T-cell (primary cell): ENCODE data around the gene MRTFA. TPM values are rescaled to one million over a fixed set of nuclear protein-coding genes. Genes with fewer than 3 reads are reported as not detected.
"Not testable (repeated sequence)": the region's sequence is repeated elsewhere in the genome, so short reads cannot be mapped to it uniquely, and the experiment has no call there.

Source experiments
- ATAC-seq, 4 experiments: fragments of 200-7000 bp in 3 of 4; fragments of 150-1000 bp in 1 of 4; cut with Tn5 transposase; replicated peaks in 1 of 4; 1 replicate in 3 of 4; 2 replicates in 1 of 4; pipeline ENCODE4 v1.10.0; 2021; ENCODE audit warnings: moderate library complexity in 3 of 4, mild to moderate bottlenecking in 2 of 4, moderate number of reproducible peaks in 1 of 4
- CTCF ChIA-PET, 2 donors: fragments of 300-600 bp; sonication (Branson Sonifier 250); formaldehyde crosslinking; loops; one replicate each; lab custom pipeline; 2022; ENCODE audit warnings: antibody characterized with exemption in 2 of 2; lab: Charles Lee
- POLR2A ChIA-PET, 2 donors: fragments of 300-600 bp; sonication (Branson Sonifier 250); formaldehyde crosslinking; loops; one replicate each; lab custom pipeline; 2022; ENCODE audit warnings: antibody characterized with exemption in 2 of 2; lab: Charles Lee
- DNase-seq, 35 experiments: peaks; one replicate each; pipeline versions ENCODE4 v3.0.0 to v3.0.0-alpha.2; 2013 to 2023
- H3K27ac ChIP-seq: one replicate; pipeline ENCODE4 v1.5.1; 2013; ENCODE audit warnings: low read length
- H3K27me3 ChIP-seq, 2 experiments: replicated peaks in 1 of 2; 1 replicate in 1 of 2; 2 replicates in 1 of 2; pipeline versions ENCODE4 v1.6.1 to v1.7.0; 2013; ENCODE audit warnings: low read length in 1 of 2, mixed read lengths in 1 of 2; ENCODE audit not compliant: control insufficient read depth in 2 of 2, insufficient read depth in 2 of 2; ENCODE audit errors: extremely low read depth in 1 of 2
- H3K36me3 ChIP-seq, 2 donors: 1 replicate in 1 of 2; 2 replicates in 1 of 2; pipeline versions ENCODE4 v1.6.1 to v1.7.0; 2013; ENCODE audit warnings: low read length in 1 of 2; ENCODE audit not compliant: control insufficient read depth in 2 of 2, insufficient read depth in 1 of 2; ENCODE audit errors: extremely low read depth in 1 of 2
- H3K4me1 ChIP-seq, 2 experiments: 1 replicate in 1 of 2; 2 replicates in 1 of 2; pipeline versions ENCODE4 v1.6.1 to v1.7.0; 2013; ENCODE audit warnings: low read length in 2 of 2, mixed read lengths in 1 of 2; ENCODE audit not compliant: insufficient read depth in 2 of 2, control insufficient read depth in 1 of 2; ENCODE audit errors: extremely low read depth in 1 of 2
- H3K4me3 ChIP-seq, 2 donors: 1 replicate in 1 of 2; 2 replicates in 1 of 2; pipeline versions ENCODE4 v1.5.1 to v1.7.0; 2013; ENCODE audit warnings: mild to moderate bottlenecking in 2 of 2, low read length in 1 of 2, moderate library complexity in 1 of 2; ENCODE audit not compliant: control insufficient read depth in 1 of 2; ENCODE audit errors: extremely low read depth in 1 of 2
- H3K9me3 ChIP-seq: 2 replicates; pipeline ENCODE4 v1.7.0; 2013
- H3K27ac Mint-ChIP-seq, 2 donors: one replicate each; pipeline ENCODE4 v1.8.0; 2020 to 2021; ENCODE audit warnings: mild to moderate bottlenecking in 2 of 2, mixed read lengths in 2 of 2
- H3K27me3 Mint-ChIP-seq, 2 donors: one replicate each; pipeline ENCODE4 v1.8.0; 2021 to 2022; ENCODE audit warnings: mixed read lengths in 2 of 2
- H3K36me3 Mint-ChIP-seq: one replicate; pipeline ENCODE4 v1.8.0; 2021; ENCODE audit warnings: mixed read lengths
- H3K4me1 Mint-ChIP-seq, 3 donors: one replicate each; pipeline ENCODE4 v1.8.0; 2020 to 2022; ENCODE audit warnings: mixed read lengths in 3 of 3, mild to moderate bottlenecking in 1 of 3
- H3K4me3 Mint-ChIP-seq, 3 donors: one replicate each; pipeline ENCODE4 v1.8.0; 2020 to 2022; ENCODE audit warnings: mild to moderate bottlenecking in 3 of 3, mixed read lengths in 3 of 3, moderate library complexity in 3 of 3
- H3K9me3 Mint-ChIP-seq, 3 donors: one replicate each; pipeline ENCODE4 v1.8.0; 2020 to 2022; ENCODE audit warnings: mixed read lengths in 3 of 3
- WGBS: methylation state at CpG from one replicate; pipeline ENCODE4 v1.1.5; 2013; ENCODE audit warnings: missing lambda C conversion rate; ENCODE audit not compliant: insufficient coverage; 5-methylcytosine and 5-hydroxymethylcytosine counted together
- total RNA-seq, 35 experiments: library from RNA in 6 of 35; stranded (reverse) in 6 of 35; fragments of 120-200 nt in 1 of 35; gene quantifications; one replicate each; pipeline versions ENCODE4 v1.2.1 to v1.2.4 and lab custom pipeline; 2013 to 2026

MRTFA gene
- total RNA-seq, 5 donors from 2014 or later (not counting 1 experiment from before 2014, with no cell fraction given): 81.9 to 118 (median 114) TPM

DNA sequence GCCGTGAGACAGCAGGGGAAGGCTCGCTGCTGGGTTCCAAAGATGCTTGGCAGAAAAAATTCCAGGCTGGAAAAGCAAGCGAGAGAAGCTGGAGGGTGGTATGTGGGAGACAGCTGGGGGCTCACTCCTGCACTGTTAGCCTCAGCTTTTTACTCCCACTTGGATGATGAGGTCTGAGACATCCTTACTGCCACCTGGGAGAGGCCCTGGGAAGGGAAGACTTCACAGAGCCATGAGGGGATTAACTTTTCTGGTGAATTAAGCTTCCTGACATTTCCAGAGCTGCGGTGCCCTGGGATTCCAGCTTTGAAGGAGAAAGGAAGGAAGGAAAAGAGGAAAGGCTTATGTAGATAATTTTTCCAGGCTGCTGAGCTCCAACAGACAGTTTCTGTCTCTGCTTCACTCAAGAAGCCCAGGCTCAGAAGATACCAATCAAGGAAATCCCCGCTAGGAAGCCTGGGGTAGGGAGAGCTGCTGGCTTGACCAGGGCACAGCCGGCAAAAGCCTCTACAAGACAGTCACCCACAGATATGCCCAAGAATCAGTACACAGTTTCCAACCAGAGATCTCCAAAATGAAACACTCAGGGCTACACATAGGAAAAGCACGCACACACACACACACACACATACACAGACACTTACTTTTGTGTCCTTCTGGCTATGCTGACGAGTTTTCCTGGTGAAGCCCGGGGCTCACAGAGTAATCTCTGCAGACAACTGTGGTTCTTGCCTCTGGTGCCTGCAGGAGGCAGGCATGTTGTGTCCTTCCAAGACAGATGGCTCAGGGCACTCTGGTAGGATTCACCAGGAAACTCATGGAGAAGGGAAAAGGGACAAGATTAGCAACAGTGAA lies 43.7 kb upstream of the MRTFA start:
- POLR2A ChIA-PET: interaction anchor here in 1 of 2 donors (0.6 kb wide), 1 partner anchor 8 kb away, joined by 10 read pairs; no protein-coding TSS in a partner anchor

DNA sequence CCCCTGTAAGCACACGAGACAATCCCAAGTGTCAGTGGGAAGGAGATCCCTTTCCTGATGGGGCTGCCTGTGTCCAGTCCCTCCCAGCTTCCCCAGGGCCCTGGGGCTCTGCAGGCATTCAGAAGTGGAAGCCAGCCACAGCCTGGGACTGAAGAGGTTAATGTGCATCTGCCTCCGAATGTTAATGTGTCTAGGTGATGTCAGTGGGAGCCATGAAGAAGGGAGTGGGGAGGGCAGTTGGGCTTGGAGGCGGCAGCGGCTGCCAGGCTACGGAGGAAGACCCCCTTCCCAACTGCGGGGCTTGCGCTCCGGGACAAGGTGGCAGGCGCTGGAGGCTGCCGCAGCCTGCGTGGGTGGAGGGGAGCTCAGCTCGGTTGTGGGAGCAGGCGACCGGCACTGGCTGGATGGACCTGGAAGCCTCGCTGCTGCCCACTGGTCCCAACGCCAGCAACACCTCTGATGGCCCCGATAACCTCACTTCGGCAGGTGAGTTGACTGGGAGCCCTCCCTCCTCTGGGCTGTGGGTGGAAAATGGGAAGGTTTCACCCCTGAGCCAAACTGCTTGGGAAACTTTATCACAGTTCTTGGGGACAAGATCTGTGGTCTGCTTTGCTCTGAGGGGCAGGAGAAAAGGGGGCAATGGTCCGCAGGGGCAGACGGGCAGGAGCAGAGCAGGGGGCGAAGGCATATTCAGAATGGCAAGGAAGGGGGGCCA lies 42.9 kb upstream of the MRTFA start, which contains the start of gene MCHR1:
TSS of gene MCHR1 (plus strand) at position 236 of the 715 bp plus-strand sequence. CDS start at position 405, 169 bp downstream.
- POLR2A ChIA-PET: no interaction called here
- H3K27me3 ChIP-seq: peaks cover 0 to 34% of the 10 kb centered on the region in 2 experiments
- no peak within 1 kb of the TSS for H3K4me3 ChIP-seq
- Mint-ChIP-seq H3K9me3 (no peaks in the 10 kb centered on the region), H3K36me3 (no peaks in the 10 kb centered on the region), H3K27ac (peak within 1 kb of the TSS in 1 of 2 donors; percentile 17), H3K4me3 (no peak within 1 kb of the TSS), H3K27me3 (peaks cover 13 to 22% of the 10 kb centered on the region in 2 donors), H3K4me1 (peaks cover 7 to 17% (median 11%) of the 10 kb centered on the region in 3 donors)
- ATAC-seq (no peak), DNase-seq (no peak)
- CTCF ChIA-PET: interaction anchor here in 1 of 2 donors (0.8 kb wide), 1 partner anchor 81 kb away, joined by 4 read pairs; no protein-coding TSS in a partner anchor
- H3K27ac ChIP-seq: no peak within 1 kb of the TSS
- WGBS: 55% methylated on average over 10 of the region's 21 CpGs
- H3K36me3 ChIP-seq: no peaks in the 10 kb centered on the region
- peaks cover 0 to 13% of the 10 kb centered on the region in 2 experiments for H3K4me1 ChIP-seq
- H3K9me3 ChIP-seq: no peaks in the 10 kb centered on the region

More for the DNA sequence above, 43.7 kb upstream of the MRTFA start:
- peaks cover 0 to 34% of the 10 kb centered on the region in 2 experiments for H3K27me3 ChIP-seq
- H3K9me3 ChIP-seq: no peaks in the 10 kb centered on the region
- no peaks in the 10 kb centered on the region for H3K9me3 Mint-ChIP-seq
- H3K4me3 Mint-ChIP-seq: no peak overlapping the region
- no peak overlapping the region for H3K4me3 ChIP-seq
- CTCF ChIA-PET: interaction anchor here in 1 of 2 donors (0.8 kb wide), 1 partner anchor 80 kb away, joined by 4 read pairs; no protein-coding TSS in a partner anchor
- H3K36me3 Mint-ChIP-seq: no peaks in the 10 kb centered on the region
- H3K27ac Mint-ChIP-seq: peak overlapping the region in 1 of 2 donors; percentile 17
- ATAC-seq (no peak), DNase-seq (no peak)
- H3K4me1 Mint-ChIP-seq: peaks cover 7 to 17% (median 13%) of the 10 kb centered on the region in 3 donors
- no peak overlapping the region for H3K27ac ChIP-seq
- WGBS: 56% methylated on average over 5 of the region's 9 CpGs
- H3K4me1 ChIP-seq: peaks cover 0 to 13% of the 10 kb centered on the region in 2 experiments
- no peaks in the 10 kb centered on the region for H3K36me3 ChIP-seq
- H3K27me3 Mint-ChIP-seq: peaks cover 13 to 22% of the 10 kb centered on the region in 2 donors

DNA sequence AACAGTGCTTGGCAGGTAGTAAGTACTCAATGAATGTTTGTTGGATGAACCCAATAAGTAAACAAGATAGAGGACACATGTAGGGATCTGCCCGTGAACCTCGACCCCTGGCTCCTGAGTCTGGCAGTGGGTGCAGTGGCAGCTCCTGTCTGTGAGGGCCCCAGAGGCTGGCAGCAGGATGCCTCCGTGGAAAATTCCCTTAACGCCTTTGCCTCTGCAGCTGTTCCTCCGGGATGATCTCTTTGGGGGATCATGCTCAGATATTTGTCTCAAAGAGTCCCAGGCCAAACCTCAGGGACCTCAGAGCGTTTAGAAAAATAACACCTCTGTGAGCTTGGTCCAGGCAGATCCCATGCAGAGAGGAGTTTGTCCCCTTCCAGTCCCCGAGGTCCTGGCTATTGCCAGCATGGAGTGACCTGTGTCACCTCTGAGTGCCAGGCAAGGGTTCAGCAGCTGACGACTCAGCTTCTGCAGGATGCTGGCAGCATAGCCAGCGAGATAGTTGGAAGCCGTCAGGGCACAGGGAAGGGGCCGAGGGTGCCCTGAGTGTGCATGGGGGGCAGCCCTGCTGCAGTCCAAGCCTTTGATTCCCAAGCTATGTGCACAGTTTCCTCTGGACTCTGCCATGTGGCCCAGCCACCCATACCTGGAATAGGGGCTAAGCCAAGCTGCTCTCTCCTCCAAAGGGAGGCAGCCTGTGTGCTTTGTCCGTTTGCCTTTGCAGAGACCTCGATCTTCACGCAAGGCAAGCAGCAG lies 42.2 kb upstream of the MRTFA start:
- H3K36me3 Mint-ChIP-seq: no peaks in the 10 kb centered on the region
- Histone ChIP-seq H3K36me3 (no peaks in the 10 kb centered on the region), H3K9me3 (no peaks in the 10 kb centered on the region), H3K27me3 (peaks cover 0 to 33% of the 10 kb centered on the region in 2 experiments), H3K27ac (no peak overlapping the region), H3K4me1 (peaks cover 0 to 13% of the 10 kb centered on the region in 2 experiments), H3K4me3 (no peak overlapping the region)
- no peak for ATAC-seq
- H3K4me3 Mint-ChIP-seq: no peak overlapping the region
- peaks cover 13 to 22% of the 10 kb centered on the region in 2 donors for H3K27me3 Mint-ChIP-seq
- WGBS: 89% methylated on average over 13 of the region's 14 CpGs
- no peak overlapping the region for H3K27ac Mint-ChIP-seq
- peaks cover 7 to 17% (median 11%) of the 10 kb centered on the region in 3 donors for H3K4me1 Mint-ChIP-seq
- ChIA-PET POLR2A (no interaction called here), CTCF (no interaction called here)
- DNase-seq: no peak
- no peaks in the 10 kb centered on the region for H3K9me3 Mint-ChIP-seq

DNA sequence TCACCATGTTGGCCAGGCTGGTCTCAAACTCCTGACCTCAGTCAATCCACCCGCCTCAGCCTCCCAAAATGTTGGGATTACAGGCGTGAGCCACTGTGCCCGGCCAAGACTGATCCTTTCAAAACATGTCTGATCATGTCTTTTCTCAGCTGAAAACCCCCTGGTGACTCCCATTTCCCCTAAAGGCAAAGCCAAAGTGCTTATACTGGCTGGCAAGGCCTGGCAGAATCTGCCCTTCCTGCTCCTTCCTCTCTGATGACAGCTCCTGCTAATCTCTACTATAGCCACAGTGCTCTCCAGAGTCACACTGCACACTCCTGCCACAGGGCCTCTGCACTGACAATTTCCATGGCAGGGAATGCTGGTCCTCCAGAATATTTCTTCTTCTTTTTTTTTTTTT lies 40.1 kb upstream of the MRTFA start:
- POLR2A ChIA-PET: interaction anchor here in 1 of 2 donors (0.6 to 0.7 kb wide), 2 partner anchors 32 to 516 kb away, joined by 3 to 6 read pairs; no protein-coding TSS in a partner anchor
- Histone ChIP-seq H3K27ac (no peak overlapping the region), H3K36me3 (no peaks in the 10 kb centered on the region), H3K4me3 (no peak overlapping the region), H3K4me1 (peaks cover 0 to 6% of the 10 kb centered on the region in 2 experiments), H3K9me3 (no peaks in the 10 kb centered on the region), H3K27me3 (peaks cover 0 to 32% of the 10 kb centered on the region in 2 experiments)
- H3K27ac Mint-ChIP-seq: no peak overlapping the region
- peaks cover 13 to 22% of the 10 kb centered on the region in 2 donors for H3K27me3 Mint-ChIP-seq
- 82% methylated on average over 3 of the region's 3 CpGs for WGBS
- peaks cover 0 to under 1% (median 0%) of the 10 kb centered on the region in 3 donors for H3K4me1 Mint-ChIP-seq
- H3K9me3 Mint-ChIP-seq: no peaks in the 10 kb centered on the region
- no peak for DNase-seq
- CTCF ChIA-PET: interaction anchor here (0.6 to 0.7 kb wide), 2 partner anchors 125 to 1137 kb away, joined by 3 to 6 read pairs; no protein-coding TSS in a partner anchor
- H3K36me3 Mint-ChIP-seq: no peaks in the 10 kb centered on the region
- no peak for ATAC-seq
- no peak overlapping the region for H3K4me3 Mint-ChIP-seq

DNA sequence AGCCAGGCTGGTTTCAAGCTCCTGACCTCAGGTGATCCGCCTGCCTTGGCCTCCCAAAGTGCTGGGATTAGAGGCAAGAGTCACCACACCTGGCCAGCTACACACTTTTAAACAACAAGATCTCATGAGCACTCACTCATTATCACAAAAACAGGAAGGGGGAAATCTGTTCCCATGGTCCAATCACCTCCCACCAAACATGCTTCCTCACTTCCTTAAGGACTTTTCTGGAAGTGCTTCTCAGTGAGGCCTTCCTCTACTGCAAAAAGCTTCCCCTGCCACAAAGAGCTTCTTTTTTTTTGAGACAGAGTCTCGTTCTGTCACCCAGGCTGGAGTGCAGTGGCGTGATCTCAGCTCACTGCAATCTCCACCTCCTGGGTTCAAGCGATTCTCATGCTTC lies 39.6 kb upstream of the MRTFA start:
- H3K4me3 Mint-ChIP-seq, H3K36me3 ChIP-seq, H3K36me3 Mint-ChIP-seq, DNase-seq, H3K9me3 Mint-ChIP-seq, H3K27ac Mint-ChIP-seq, H3K27ac ChIP-seq, CTCF ChIA-PET, H3K4me3 ChIP-seq, H3K9me3 ChIP-seq, H3K4me1 ChIP-seq, H3K4me1 Mint-ChIP-seq, ATAC-seq: not testable (repeated sequence)
- WGBS: 95% methylated on average over 3 of the region's 4 CpGs
- peaks cover 0 to 29% of the 10 kb centered on the region in 2 experiments for H3K27me3 ChIP-seq
- POLR2A ChIA-PET: interaction anchor here in 1 of 2 donors (0.6 to 0.7 kb wide), 2 partner anchors 33 to 515 kb away, joined by 3 to 6 read pairs; no protein-coding TSS in a partner anchor
- peaks cover 9 to 19% of the 10 kb centered on the region in 2 donors for H3K27me3 Mint-ChIP-seq
